Measurements from ENCODE around the gene MOCS2. TPM values are rescaled to one million over a fixed set of nuclear protein-coding genes. Genes with fewer than 3 reads are reported as not detected.

The MOCS2 gene
- total and polyA plus RNA-seq, 2 of the 8 experiments (the other 6 are each of a cell fraction or from before 2014, with no cell fraction given): 6.7 to 16.1 TPM

DNA sequence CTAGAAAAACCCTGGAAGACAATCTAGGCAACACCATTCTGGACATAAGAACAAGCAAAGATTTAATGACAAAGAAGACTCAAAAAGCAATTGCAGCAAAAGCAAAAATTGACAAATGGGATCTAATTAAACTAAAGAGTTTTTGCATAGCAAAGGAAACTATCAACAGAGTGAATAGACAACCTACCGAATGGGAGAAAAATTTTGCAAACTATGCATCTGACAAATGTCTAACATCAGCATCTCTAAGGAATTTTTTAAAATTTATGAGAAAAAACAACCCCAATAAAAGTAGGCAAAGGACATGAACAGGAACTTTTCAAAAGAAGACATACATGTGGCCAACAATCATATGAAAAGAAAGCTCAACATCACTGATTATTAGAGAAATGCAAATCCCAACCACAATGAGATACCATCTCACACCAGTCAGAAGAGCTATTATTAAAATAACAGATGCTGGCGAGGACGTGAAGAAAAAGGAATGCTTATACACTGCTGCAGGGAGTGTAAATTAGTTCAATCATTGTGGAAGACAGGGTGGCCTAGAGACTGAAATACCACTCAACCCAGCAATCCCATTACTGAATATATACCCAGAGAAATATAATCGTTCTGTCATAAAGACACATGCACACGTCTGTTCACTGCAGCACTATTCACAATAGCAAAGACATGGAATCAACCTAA is 3.8 kb downstream of the MOCS2 start:
- H2BK5ac ChIP-seq (ENCODE audit: low read depth, low read length): no peak overlapping the region
- H3K27me3 ChIP-seq (replicated peaks in 1 of 4; ENCODE audit: control insufficient read depth in 3 of 4, extremely low read depth in 1 of 4, insufficient read depth in 3 of 4, low read length in 3 of 4): no peaks in the 10 kb centered on the region
- no peak overlapping the region for H3K4me3 ChIP-seq (ENCODE audit: extremely low read depth in 1 of 4, insufficient read depth in 2 of 4, low read depth in 3 of 4, low read length in 4 of 4)
- no peaks in the 10 kb centered on the region for H3K79me1 ChIP-seq (ENCODE audit: low read depth, low read length)
- H2BK12ac ChIP-seq (ENCODE audit: low read depth, low read length): no peak overlapping the region
- peaks cover 0 to 3% (median 0%) of the 10 kb centered on the region in 4 experiments; a peak in 4 of 7 replicates for H3K4me1 ChIP-seq (replicated peaks in 1 of 4; ENCODE audit: control insufficient read depth in 3 of 4, insufficient read depth in 4 of 4, low read length in 3 of 4)
- H3K23me2 ChIP-seq (ENCODE audit: low read depth, low read length): peaks cover 7% of the 10 kb centered on the region; the same call in 1 of the 2 replicates
- no peak overlapping the region for H2AFZ ChIP-seq (ENCODE audit: low read length)
- no peak overlapping the region for H3K9ac ChIP-seq (replicated peaks in 1 of 4; ENCODE audit: extremely low read depth in 1 of 4, low read depth in 3 of 4, low read length in 3 of 4)
- H3K4ac ChIP-seq (replicated peaks; ENCODE audit: insufficient read length, low read depth, low read length): no peak overlapping the region
- H3K9me3 ChIP-seq (ENCODE audit: insufficient read depth in 2 of 2, low read depth in 1 of 2, low read length in 1 of 2): no peaks in the 10 kb centered on the region
- no peak overlapping the region for H3K23ac ChIP-seq (ENCODE audit: insufficient read length)
- H2BK20ac ChIP-seq (ENCODE audit: low read length): no peak overlapping the region
- no peak overlapping the region for H4K5ac ChIP-seq (ENCODE audit: insufficient read length, low read depth, low read length)
- no peak for FAIRE-seq
- no peak overlapping the region for H3K18ac ChIP-seq (ENCODE audit: extremely low read depth, low read length)
- 84% methylated on average over 5 of the region's 5 CpGs; no CpG with 5 or more reads in 1 of the 2 experiments for WGBS, 2 experiments (ENCODE audit: extremely low coverage in 1 of 2, insufficient coverage in 1 of 2, insufficient read length in 1 of 2, insufficient replicate concordance in 2 of 2, low coverage in 1 of 2, low lambda C conversion rate in 2 of 2, missing lambda C conversion rate in 1 of 2)
- H3K27ac ChIP-seq (ENCODE audit: low read depth, low read length): no peak overlapping the region
- no peaks in the 10 kb centered on the region for H3K79me2 ChIP-seq (ENCODE audit: control insufficient read depth in 1 of 2, insufficient read depth in 2 of 2, low read length in 2 of 2)
- H4K91ac ChIP-seq (replicated peaks; ENCODE audit: insufficient read length, low read length): no peak overlapping the region
- H3K36me3 ChIP-seq (ENCODE audit: control insufficient read depth in 2 of 4, insufficient read depth in 4 of 4, low read length in 3 of 4): no peaks in the 10 kb centered on the region; a peak in 1 of 8 replicates
- ChIA-PET CTCF (ENCODE audit: partially characterized antibody) (interaction anchor here (0.9 to 2.1 kb wide), 4 partner anchors 9 to 157 kb away, joined by 3 to 6 read pairs (median 4); no protein-coding TSS in a partner anchor), POLR2A (ENCODE audit: partially characterized antibody) (no interaction called here)
- no peak overlapping the region for H3K4me2 ChIP-seq (ENCODE audit: insufficient read depth in 1 of 2, low read depth in 2 of 2, low read length in 2 of 2)
- H4K20me1 ChIP-seq (replicated peaks in 1 of 2; ENCODE audit: control insufficient read depth in 1 of 2, insufficient read depth in 2 of 2, low read length in 2 of 2): no peaks in the 10 kb centered on the region
- no peak overlapping the region for H3K56ac ChIP-seq (replicated peaks; ENCODE audit: insufficient read length, low read depth, low read length)
- no peak overlapping the region for H4K8ac ChIP-seq (ENCODE audit: extremely low read depth, insufficient read depth, low read length)
- H3K14ac ChIP-seq (ENCODE audit: insufficient read length): no peak overlapping the region
- DNase-seq (ENCODE audit: low read depth in 1 of 2, low spot score in 2 of 2): no peak
- H2BK15ac ChIP-seq (ENCODE audit: low read length): no peak overlapping the region
- no peak overlapping the region for H2AK5ac ChIP-seq (ENCODE audit: low read depth, low read length)
- H2BK120ac ChIP-seq (replicated peaks; ENCODE audit: low read depth, low read length): no peak overlapping the region
- TF ChIP-seq SP1 (IDR thresholded peaks at IDR 0.05; ENCODE audit: low read depth, low read length) (no peak), EZH2 (IDR thresholded peaks at IDR 0.05; ENCODE audit: low read depth, low read length, severe bottlenecking) (no peak), NANOG (IDR thresholded peaks at IDR 0.05; ENCODE audit: insufficient read depth, low read depth, low read length, poor library complexity, severe bottlenecking) (no peak), TAF7 (optimal IDR thresholded peaks at IDR 0.05; ENCODE audit: borderline replicate concordance, low read depth, low read length) (no peak), FOSL1 (IDR thresholded peaks at IDR 0.05; ENCODE audit: insufficient read depth, low read depth, low read length) (no peak), SAP30 (IDR thresholded peaks at IDR 0.05; ENCODE audit: insufficient read depth, insufficient replicate concordance, low read length) (no peak), CBX8 (IDR thresholded peaks at IDR 0.05; ENCODE audit: borderline replicate concordance, low read depth, low read length) (no peak), NRF1 (IDR thresholded peaks at IDR 0.05; ENCODE audit: low read depth, low read length) (no peak), EP300 (IDR thresholded peaks at IDR 0.05; ENCODE audit: borderline replicate concordance in 1 of 2, low read depth in 2 of 2, low read length in 2 of 2) (no peak), SUZ12 (IDR thresholded peaks at IDR 0.05; ENCODE audit: low read length) (no peak), RXRA (IDR thresholded peaks at IDR 0.05; ENCODE audit: insufficient read depth, low read depth, low read length) (no peak)
- TF ChIP-seq, protein P1, sequence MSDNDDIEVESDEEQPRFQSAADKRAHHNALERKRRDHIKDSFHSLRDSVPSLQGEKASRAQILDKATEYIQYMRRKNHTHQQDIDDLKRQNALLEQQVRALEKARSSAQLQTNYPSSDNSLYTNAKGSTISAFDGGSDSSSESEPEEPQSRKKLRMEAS (IDR thresholded peaks at IDR 0.05): no peak
